Activated CD4-positive, alpha-beta T cell treated with anti-CD3 and anti-CD28 coated beads, Interleukin-2, amount 50 U/mL, for 48 hours (primary cell): ENCODE data around the gene STAB2.

Experiments used
- DNase-seq, 2 experiments: peaks; one replicate each; pipeline ENCODE4 v3.0.0-alpha.2; 2020

Gene STAB2

GRCh38 chr12:103757248-103757647 lies 170.2 kb downstream of the STAB2 start:
- DNase-seq = no peak

DNA sequence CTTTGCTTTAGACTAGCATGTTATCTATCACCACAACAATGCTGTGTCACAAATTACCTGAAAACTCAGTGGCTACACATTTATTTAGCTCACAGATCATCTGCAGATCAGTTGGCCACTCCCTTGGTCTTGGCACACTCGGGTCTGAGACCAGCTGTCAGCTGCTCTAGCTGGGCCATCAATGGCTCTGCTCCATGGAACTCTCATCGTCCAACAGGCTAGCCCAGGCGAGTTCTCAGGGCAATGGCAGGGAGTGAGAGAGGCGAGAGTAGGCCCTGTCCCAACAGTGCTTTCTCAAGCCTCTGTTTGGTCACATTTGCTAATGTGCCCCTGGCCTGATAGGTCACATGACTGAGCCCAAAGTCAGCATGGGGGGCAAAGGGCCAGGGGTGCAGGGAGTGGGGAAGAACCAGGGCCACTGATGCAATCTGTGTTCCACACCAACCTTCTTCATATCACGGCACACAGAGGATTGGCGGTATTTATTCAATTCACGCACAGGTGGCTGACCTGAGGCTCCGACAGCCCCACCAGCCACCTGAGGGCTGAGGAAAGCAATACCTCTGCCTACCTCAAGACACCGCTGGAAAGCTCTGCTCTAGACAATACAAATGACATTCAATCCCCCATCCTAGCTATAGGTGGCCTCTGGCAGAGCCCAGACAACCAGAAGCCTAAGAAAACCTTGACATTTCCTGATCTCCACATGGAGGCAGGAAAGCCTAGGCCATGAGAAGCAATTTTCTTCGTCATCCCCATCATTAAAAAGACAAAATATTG lies 171.4 kb downstream of the STAB2 start:
- no peak for DNase-seq

GRCh38 chr12:103762473-103762872 lies 175.4 kb downstream of the STAB2 start:
- DNase-seq = no peak

DNA sequence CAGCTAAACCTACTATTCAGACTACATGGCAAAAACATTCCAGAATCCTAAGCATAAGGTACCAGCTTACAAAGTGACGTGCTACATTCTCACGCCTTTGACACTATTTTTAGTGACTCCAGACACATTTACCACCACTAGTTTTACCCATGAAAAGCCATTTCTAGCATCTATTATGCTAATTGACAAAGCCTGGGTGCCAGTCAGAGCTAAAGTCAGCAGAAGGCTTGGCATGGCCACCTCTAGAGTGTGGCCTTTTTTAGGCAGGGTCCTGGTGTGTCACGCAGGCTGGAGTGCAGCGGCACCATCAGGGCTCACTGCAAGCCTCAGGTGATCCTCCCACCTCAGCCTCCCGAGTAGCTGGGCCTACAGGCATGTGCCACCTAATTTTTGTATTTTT lies 178.2 kb downstream of the STAB2 start:
- DNase-seq = no peak

DNA sequence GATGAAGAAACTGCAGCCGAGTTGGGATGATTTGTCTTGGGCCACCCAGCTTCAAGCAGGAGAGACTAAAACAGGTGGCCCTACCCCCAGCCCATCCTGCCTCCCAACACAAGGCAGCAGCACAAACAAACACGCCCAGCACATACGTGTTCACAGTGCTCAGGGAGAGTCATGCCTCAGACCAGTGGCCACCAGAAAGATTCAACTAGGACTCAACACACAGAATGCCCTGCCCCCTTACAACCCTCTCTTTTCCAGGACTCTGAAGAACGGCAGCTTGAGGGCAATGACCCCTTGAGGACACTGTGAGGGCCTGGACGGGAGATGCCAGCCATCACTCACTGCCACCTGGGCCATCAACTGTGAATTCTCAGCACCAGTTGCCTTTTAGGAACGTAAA lies 179.0 kb downstream of the STAB2 start:
- no peak for DNase-seq

GRCh38 chr12:103768467-103769123 lies 181.5 kb downstream of the STAB2 start:
- no peak for DNase-seq

DNA sequence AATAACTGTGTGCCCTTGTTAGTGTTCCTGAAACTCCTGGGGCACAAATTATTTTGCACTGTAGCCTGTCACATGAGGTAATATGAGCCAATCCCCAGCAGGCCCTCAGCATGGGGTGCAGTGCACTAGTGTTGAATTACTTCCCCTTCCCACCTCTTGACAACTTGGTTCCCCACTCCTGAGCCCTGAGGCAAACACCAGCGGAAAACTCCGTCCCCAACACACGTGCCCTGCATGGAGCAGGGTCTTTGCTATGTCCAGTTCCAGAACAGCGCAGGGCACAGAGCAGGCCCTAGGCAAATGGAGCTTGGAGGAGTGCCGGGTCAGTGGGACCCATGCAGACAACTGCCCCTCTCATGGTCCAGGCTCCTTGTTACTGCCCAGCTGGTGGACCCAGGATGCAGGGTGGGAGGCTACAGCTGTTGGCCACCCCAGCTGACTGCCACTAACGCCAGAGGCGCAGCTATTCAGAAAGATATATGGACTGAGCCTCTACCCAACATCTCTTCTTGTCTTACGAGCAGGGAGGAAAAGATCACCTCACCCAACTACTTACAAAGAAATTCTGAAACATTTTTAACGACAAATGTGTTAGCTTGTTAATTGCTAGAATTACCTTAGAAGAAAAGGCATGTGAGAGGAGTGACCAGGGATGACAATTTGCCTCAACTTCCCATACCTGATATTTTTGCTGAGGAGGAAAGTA lies 182.3 kb downstream of the STAB2 start:
- no peak for DNase-seq

- DNase-seq = peak in 1 of 2 experiments; percentile 13
Measured at GRCh38 chr12:103771466-103771865, 184.4 kb downstream of the STAB2 start.

- no peak for DNase-seq
Measured at GRCh38 chr12:103772367-103773108, 185.5 kb downstream of the STAB2 start.

GRCh38 chr12:103773109-103773910 lies 186.2 kb downstream of the STAB2 start:
- DNase-seq = no peak

- DNase-seq = no peak
Measured at GRCh38 chr12:103774977-103775560, 188.0 kb downstream of the STAB2 start.

- no peak for DNase-seq
Measured at GRCh38 chr12:103778781-103779180, 191.7 kb downstream of the STAB2 start.

- no peak for DNase-seq
Measured at GRCh38 chr12:103779410-103780092, 192.5 kb downstream of the STAB2 start.

- no peak for DNase-seq
Measured at GRCh38 chr12:103780093-103780440, 193.0 kb downstream of the STAB2 start.

GRCh38 chr12:103780992-103781391 lies 193.9 kb downstream of the STAB2 start:
- no peak for DNase-seq

GRCh38 chr12:103782399-103782798 lies 195.3 kb downstream of the STAB2 start:
- DNase-seq = no peak

GRCh38 chr12:103783744-103784664 lies 196.9 kb downstream of the STAB2 start:
- DNase-seq = no peak

DNA sequence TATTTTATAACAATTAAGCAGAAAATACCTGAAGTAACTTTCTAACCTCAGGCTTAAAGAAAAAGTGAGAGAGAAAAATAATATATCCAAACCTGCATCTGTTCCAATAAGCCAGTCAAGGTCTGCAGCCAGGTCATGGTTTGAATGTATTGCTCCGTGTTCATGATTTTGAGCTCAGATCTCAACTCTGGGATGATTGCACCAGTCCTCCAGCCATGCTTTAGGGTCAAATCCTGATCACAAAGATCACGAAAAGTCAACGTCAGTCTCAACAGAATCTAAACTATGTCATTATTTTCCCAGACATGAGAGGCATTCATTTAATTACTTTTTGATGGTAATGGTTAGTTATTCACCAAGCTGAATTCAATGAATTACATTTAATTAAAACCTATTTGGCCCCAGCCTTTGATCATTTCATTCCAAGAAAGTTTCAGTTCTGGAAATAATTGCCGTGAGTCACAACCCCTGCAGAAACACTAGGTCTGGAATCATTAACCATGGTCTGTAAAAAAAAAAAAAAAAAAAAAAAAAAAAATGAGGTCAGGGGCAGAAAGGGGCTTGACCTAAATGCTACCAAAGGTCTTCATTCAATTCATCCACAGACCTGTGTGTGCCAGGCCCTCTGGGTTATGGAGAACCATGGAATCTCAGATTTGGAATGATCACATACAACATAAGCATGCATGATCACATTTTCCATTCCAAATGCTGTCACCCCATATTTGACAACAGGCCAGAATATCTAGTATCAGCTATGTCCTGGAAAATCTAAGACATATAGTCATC lies 198.4 kb downstream of the STAB2 start:
- no peak for DNase-seq

- no peak for DNase-seq
Measured at GRCh38 chr12:103786201-103786600, 199.1 kb downstream of the STAB2 start.
